Gastroesophageal sphincter (tissue), 4 donors: ENCODE results near the gene SEMA4D. TPM values are rescaled to one million over a fixed set of nuclear protein-coding genes. Genes with fewer than 3 reads are reported as not detected.

Experiments used
- ATAC-seq: fragments of 150-250 bp; one replicate; pipeline ENCODE4 v1.9.1; 2016; ENCODE audit warnings: mild to moderate bottlenecking, moderate library complexity
- H3K27ac ChIP-seq, 4 donors: fragments of 200-600 bp; sonication (generic) in 3 of 4; 1 replicate in 3 of 4; 2 replicates in 1 of 4; pipeline ENCODE4 v1.5.1; 2016 to 2019
- H3K27me3 ChIP-seq: fragments of 200-600 bp; sonication (generic); one replicate; pipeline ENCODE4 v1.5.1; 2019
- H3K36me3 ChIP-seq, 2 donors: fragments of 200-600 bp; sonication (generic); one replicate each; pipeline ENCODE4 v1.5.1; 2019; ENCODE audit warnings: control low read depth in 1 of 2
- H3K4me1 ChIP-seq, 3 donors: fragments of 200-600 bp; sonication (generic); 1 replicate in 2 of 3; 2 replicates in 1 of 3; pipeline ENCODE4 v1.5.1; 2016 to 2019; ENCODE audit warnings: control low read depth in 2 of 3
- H3K4me3 ChIP-seq, 2 donors: fragments of 200-600 bp; sonication (generic); one replicate each; pipeline ENCODE4 v1.5.1; 2019; ENCODE audit warnings: mild to moderate bottlenecking in 1 of 2, moderate library complexity in 1 of 2
- H3K9me3 ChIP-seq, 3 donors: fragments of 200-600 bp; sonication (generic); one replicate each; pipeline ENCODE4 v1.5.1; 2017 to 2019; ENCODE audit warnings: control low read depth in 2 of 3
- EP300 ChIP-seq: sonication (generic); formaldehyde crosslinking; IDR thresholded peaks from one replicate; pipeline ENCODE4 v1.6.1; 2017; ENCODE audit warnings: antibody characterized with exemption, mild to moderate bottlenecking
- POLR2A ChIP-seq, 2 donors: fragments of 450-650 bp; IDR thresholded peaks; one replicate each; pipeline ENCODE4 v1.6.1; 2017; ENCODE audit warnings: antibody characterized with exemption in 2 of 2, mild to moderate bottlenecking in 2 of 2, moderate library complexity in 1 of 2
- POLR2AphosphoS5 ChIP-seq: sonication (generic); formaldehyde crosslinking; IDR thresholded peaks from one replicate; pipeline ENCODE4 v1.6.1; 2017; ENCODE audit warnings: antibody characterized with exemption
- whole genome bisulfite sequencing, 2 donors: methylation state at CpG; one replicate each; pipeline ENCODE4 v1.1.5; 2018; ENCODE audit warnings: low coverage in 1 of 2; 5-methylcytosine and 5-hydroxymethylcytosine counted together
- total RNA-seq, 4 donors: library from RNA; depleted of rRNA; stranded (reverse); fragments of >200 nt; gene quantifications; one replicate each; pipeline ENCODE4 v1.1.0, GENCODE V29; 2016
- TF ChIP-seq, protein P1 (sequence below), 4 experiments: fragments of 200-600 bp in 2 of 4; fragments of 450-650 bp in 2 of 4; sonication (generic) in 1 of 4; IDR thresholded peaks; one replicate each; pipeline ENCODE4 v1.5.1; 2017 to 2019; ENCODE audit warnings: antibody characterized with exemption in 4 of 4, mild to moderate bottlenecking in 2 of 4, moderate library complexity in 2 of 4

The SEMA4D gene
- total RNA-seq, 4 donors from 2014 or later, result 4.4 to 12.0 (median 6.5) TPM

DNA sequence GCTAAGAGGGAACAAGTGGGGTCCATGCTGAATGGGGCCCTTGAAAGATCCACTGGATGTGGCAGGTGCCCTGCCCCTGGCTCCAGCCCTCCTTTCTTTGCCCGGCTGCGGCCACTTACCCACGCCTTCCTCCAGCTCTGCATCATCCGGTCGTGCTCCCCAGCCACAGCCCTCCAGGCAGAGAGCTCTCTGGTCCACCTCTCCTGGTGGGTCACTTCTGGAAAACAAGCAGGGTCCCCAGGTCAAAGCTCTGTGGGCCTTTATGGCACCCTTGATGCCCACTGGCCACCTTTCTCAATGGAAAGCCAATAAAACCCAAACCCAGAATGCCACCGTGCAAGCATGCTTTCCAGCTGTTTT, 134.6 kb downstream of the SEMA4D start:
- H3K9me3 ChIP-seq, result no peaks in the 10 kb centered on the region
- TF ChIP-seq, protein P1, sequence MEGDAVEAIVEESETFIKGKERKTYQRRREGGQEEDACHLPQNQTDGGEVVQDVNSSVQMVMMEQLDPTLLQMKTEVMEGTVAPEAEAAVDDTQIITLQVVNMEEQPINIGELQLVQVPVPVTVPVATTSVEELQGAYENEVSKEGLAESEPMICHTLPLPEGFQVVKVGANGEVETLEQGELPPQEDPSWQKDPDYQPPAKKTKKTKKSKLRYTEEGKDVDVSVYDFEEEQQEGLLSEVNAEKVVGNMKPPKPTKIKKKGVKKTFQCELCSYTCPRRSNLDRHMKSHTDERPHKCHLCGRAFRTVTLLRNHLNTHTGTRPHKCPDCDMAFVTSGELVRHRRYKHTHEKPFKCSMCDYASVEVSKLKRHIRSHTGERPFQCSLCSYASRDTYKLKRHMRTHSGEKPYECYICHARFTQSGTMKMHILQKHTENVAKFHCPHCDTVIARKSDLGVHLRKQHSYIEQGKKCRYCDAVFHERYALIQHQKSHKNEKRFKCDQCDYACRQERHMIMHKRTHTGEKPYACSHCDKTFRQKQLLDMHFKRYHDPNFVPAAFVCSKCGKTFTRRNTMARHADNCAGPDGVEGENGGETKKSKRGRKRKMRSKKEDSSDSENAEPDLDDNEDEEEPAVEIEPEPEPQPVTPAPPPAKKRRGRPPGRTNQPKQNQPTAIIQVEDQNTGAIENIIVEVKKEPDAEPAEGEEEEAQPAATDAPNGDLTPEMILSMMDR (IDR thresholded peaks at IDR 0.05), result no peak
- TF ChIP-seq EP300 (no peak), POLR2A (IDR thresholded peaks at IDR 0.05) (no peak), POLR2AphosphoS5 (no peak)
- H3K27ac ChIP-seq, result no peak overlapping the region
- no peak overlapping the region for H3K4me3 ChIP-seq
- H3K4me1 ChIP-seq, result peaks cover 0 to 15% (median 0%) of the 10 kb centered on the region in 3 donors
- no peak for ATAC-seq
- H3K27me3 ChIP-seq, result no peaks in the 10 kb centered on the region
- WGBS, 2 donors, result 93% methylated on average over 3 of the region's 6 CpGs; no CpG with 5 or more reads in 1 of the 2 donors
- H3K36me3 ChIP-seq, result peaks cover 0 to 59% of the 10 kb centered on the region in 2 donors

DNA sequence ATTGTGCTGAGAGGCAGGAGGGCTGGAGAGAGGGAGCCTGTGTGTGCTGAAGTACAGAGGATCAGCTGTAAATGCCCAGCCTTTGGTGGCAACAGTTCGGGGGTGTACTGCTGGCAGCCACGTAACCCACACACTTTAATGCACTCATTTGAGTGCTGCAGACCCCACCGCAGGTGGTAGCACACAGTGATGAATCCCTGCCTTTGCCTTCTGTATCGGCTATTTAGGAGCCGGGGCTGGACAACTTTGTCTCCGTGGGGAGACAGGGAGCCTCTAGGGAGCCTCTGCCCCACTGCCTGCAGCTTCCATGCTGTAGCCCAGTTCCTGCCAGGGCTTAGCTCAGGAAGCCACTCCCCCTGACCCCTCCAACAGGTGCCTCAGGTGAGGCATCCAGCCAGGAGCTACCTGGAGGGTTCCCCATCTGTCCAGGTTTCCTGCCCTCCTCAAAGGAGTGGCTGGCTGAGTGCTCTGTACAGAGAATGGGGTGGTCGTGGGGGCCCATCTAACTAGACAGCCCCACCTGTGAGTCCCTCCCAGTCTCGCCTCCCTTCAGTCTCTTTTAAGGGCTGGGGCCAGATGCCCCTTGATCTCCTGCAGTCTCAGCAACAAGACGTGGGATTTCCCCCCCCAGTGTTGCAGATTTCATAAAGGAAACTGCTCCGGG, 135.1 kb downstream of the SEMA4D start:
- 60 to 100% methylated on average over 1 to 2 of the region's 10 CpGs for whole genome bisulfite sequencing, 2 donors
- no peaks in the 10 kb centered on the region for H3K27me3 ChIP-seq
- H3K9me3 ChIP-seq, result no peaks in the 10 kb centered on the region
- H3K4me3 ChIP-seq, result no peak overlapping the region
- no peak overlapping the region for H3K27ac ChIP-seq
- TF ChIP-seq, protein P1 (IDR thresholded peaks at IDR 0.05), result no peak
- no peak for TF ChIP-seq POLR2A (IDR thresholded peaks at IDR 0.05)
- no peak for TF ChIP-seq EP300
- H3K36me3 ChIP-seq, result peaks cover 0 to 64% of the 10 kb centered on the region in 2 donors
- H3K4me1 ChIP-seq, result peaks cover 0 to 15% (median 0%) of the 10 kb centered on the region in 3 donors
- ATAC-seq, result no peak

DNA sequence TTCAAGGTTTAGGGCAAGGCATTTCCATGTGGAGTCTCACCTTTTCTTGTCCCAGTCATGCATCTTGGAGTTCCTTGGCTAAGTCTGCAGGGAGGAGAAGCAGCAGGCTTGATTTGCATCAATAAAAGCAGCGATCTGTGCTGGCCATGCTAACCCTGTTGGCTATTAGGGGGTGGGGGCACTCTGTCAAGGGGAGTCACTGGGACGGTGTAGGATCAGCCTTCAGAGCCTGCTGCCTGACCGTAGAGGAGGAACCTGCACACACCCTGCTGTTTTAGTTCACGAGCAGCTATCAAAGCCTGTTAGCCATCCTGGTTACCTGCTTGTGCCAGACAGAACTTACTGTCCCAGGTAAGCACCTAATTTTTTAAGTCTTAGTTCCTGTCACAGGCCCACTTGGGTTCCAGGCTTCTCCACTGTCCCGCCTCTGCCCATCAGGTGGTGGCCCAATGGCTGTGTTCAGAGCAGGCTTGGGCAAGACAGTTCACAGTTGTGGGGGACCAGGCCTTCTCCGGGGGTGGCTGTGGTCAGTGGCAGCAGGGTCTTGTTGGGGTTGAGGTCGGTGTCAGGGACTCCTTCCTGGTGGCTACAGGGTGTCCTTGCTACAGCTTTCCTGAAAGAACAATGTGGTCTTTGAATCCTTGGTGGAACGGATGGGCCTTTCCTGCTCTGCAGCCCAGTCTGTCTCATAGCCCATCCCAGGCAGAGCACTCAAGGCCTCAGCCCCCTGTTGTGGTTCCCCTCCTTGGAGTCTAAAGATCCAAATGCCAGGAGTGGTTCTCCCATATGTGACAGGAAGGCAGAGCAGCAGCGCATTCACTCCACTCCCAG, 135.9 kb downstream of the SEMA4D start:
- TF ChIP-seq, protein P1 (IDR thresholded peaks at IDR 0.05), result no peak
- TF ChIP-seq POLR2A (IDR thresholded peaks at IDR 0.05) (no peak), EP300 (no peak)
- WGBS, 2 donors, result 77 to 85% methylated on average over 3 to 6 of the region's 9 CpGs
- no peak overlapping the region for H3K4me3 ChIP-seq
- peaks cover 0 to 72% of the 10 kb centered on the region in 2 donors for H3K36me3 ChIP-seq
- ATAC-seq, result no peak
- no peak overlapping the region for H3K27ac ChIP-seq
- no peaks in the 10 kb centered on the region for H3K27me3 ChIP-seq
- no peaks in the 10 kb centered on the region for H3K9me3 ChIP-seq
- peaks cover 0 to 15% (median 0%) of the 10 kb centered on the region in 3 donors for H3K4me1 ChIP-seq

DNA sequence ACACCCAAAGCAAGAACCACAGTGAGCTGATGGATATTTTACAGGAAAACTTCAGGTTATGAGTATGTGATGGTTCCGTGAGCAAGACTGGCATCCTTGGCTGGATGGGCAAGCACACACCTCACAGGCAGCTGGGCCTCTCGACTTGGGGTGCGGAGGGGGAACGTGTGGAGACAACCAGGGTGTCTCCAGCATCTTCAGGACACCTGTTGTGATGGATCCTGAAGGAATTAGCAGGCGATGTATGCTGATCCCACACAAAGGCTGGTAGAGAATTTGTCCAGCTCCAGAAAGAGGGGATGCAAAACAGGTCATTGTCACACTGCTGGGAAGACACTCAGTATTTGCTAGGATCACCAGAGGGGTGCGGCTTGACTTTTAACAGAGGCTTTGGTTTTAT, 136.9 kb downstream of the SEMA4D start:
- peaks cover 0 to 15% (median 0%) of the 10 kb centered on the region in 3 donors for H3K4me1 ChIP-seq
- WGBS, 2 donors, result 79 to 100% methylated on average over 1 to 6 of the region's 6 CpGs
- TF ChIP-seq EP300 (no peak), POLR2A (IDR thresholded peaks at IDR 0.05) (no peak), POLR2AphosphoS5 (no peak)
- TF ChIP-seq, protein P1 (IDR thresholded peaks at IDR 0.05), result no peak
- H3K27ac ChIP-seq, result no peak overlapping the region
- peaks cover 0 to 82% of the 10 kb centered on the region in 2 donors for H3K36me3 ChIP-seq
- H3K27me3 ChIP-seq, result no peaks in the 10 kb centered on the region
- no peak overlapping the region for H3K4me3 ChIP-seq
- ATAC-seq, result no peak
- H3K9me3 ChIP-seq, result no peaks in the 10 kb centered on the region
